LNCAP (cell line): ENCODE data around the gene OARD1.

ENCODE experiments used
- CTCF ChIP-seq: fragments of 450-650 bp; IDR thresholded peaks from 2 replicates; pipeline ENCODE4 v1.5.1; 2017; ENCODE audit warnings: mild to moderate bottlenecking

The OARD1 gene

GRCh38 chr6:41039060-41039998 lies 32.8 kb downstream of the OARD1 start, which contains the start of gene UNC5CL:
TSS of gene UNC5CL (minus strand) at chr6:41039221. CDS start at chr6:41035074, 4,147 bp downstream.
- TF ChIP-seq CTCF = peak; percentile 87

GRCh38 chr6:41038205-41038604 lies 34.0 kb downstream of the OARD1 start:
- no peak for TF ChIP-seq CTCF

- TF ChIP-seq CTCF = no peak
These were observed 34.9 kb downstream of the OARD1 start for GRCh38 chr6:41037107-41037900.

- no peak for TF ChIP-seq CTCF
These were observed 35.6 kb downstream of the OARD1 start for GRCh38 chr6:41036601-41037000.

GRCh38 chr6:41036186-41036585 lies 36.0 kb downstream of the OARD1 start:
- no peak for TF ChIP-seq CTCF

- no peak for TF ChIP-seq CTCF
These were observed 38.4 kb downstream of the OARD1 start for GRCh38 chr6:41033776-41034175.

- TF ChIP-seq CTCF = no peak
These were observed 39.3 kb downstream of the OARD1 start for GRCh38 chr6:41032830-41033229.
